CD4-positive, alpha-beta memory T cell (primary cell): ENCODE data around the gene RPS18. TPM values are rescaled to one million over a fixed set of nuclear protein-coding genes. Genes with fewer than 3 reads are reported as not detected.
"Not testable (repeated sequence)": the region's sequence is repeated elsewhere in the genome, so short reads cannot be mapped to it uniquely, and the experiment has no call there.

Experiments used
- CTCF ChIA-PET: fragments of 350-600 bp; sonication (Branson Sonifier 250); formaldehyde crosslinking; loops from one replicate; lab custom pipeline; 2021; ENCODE audit warnings: inconsistent platforms; ENCODE audit not compliant: partially characterized antibody; lab: Charles Lee
- POLR2A ChIA-PET: fragments of 350-600 bp; sonication (Branson Sonifier 250); formaldehyde crosslinking; loops from one replicate; lab custom pipeline; 2021; ENCODE audit not compliant: partially characterized antibody; lab: Charles Lee
- DNase-seq, 5 donors: peaks; one replicate each; pipeline versions ENCODE4 v3.0.0 to v3.0.0-alpha.2; 2020 to 2022; ENCODE audit warnings: mixed read lengths in 1 of 5
- H3K27ac ChIP-seq: one replicate; pipeline ENCODE4 v1.7.0; 2013; ENCODE audit warnings: low read depth, low read length
- H3K27me3 ChIP-seq: 2 replicates; pipeline ENCODE4 v1.7.0; 2013; ENCODE audit warnings: mild to moderate bottlenecking, low read length, moderate library complexity; ENCODE audit not compliant: insufficient read depth
- H3K36me3 ChIP-seq: 2 replicates; pipeline ENCODE4 v1.7.0; 2013; ENCODE audit warnings: mild to moderate bottlenecking, low read length, moderate library complexity; ENCODE audit not compliant: insufficient read depth
- H3K4me1 ChIP-seq: 2 replicates; pipeline ENCODE4 v1.7.0; 2013; ENCODE audit warnings: mild to moderate bottlenecking, low read length, moderate library complexity; ENCODE audit not compliant: insufficient read depth
- H3K4me3 ChIP-seq, 2 donors: one replicate each; pipeline ENCODE4 v1.7.0; 2013; ENCODE audit warnings: low read length in 2 of 2, mild to moderate bottlenecking in 1 of 2
- H3K9me3 ChIP-seq, 2 donors: one replicate each; pipeline ENCODE4 v1.7.0; 2013; ENCODE audit warnings: low read length in 2 of 2, control low read depth in 1 of 2; ENCODE audit not compliant: control insufficient read depth in 1 of 2
- H3K27ac Mint-ChIP-seq, 7 donors: one replicate each; pipeline ENCODE4 v1.8.0; 2020 to 2021; ENCODE audit warnings: mixed read lengths in 7 of 7, mild to moderate bottlenecking in 6 of 7, inconsistent platforms in 3 of 7, moderate library complexity in 3 of 7
- H3K27me3 Mint-ChIP-seq, 2 donors: one replicate each; pipeline ENCODE4 v1.8.0; 2020 to 2021; ENCODE audit warnings: mixed read lengths in 2 of 2
- H3K36me3 Mint-ChIP-seq, 2 donors: one replicate each; pipeline ENCODE4 v1.8.0; 2020 to 2021; ENCODE audit warnings: mixed read lengths in 2 of 2, inconsistent platforms in 1 of 2, mild to moderate bottlenecking in 1 of 2
- H3K4me1 Mint-ChIP-seq, 4 donors: one replicate each; pipeline ENCODE4 v1.8.0; 2020 to 2021; ENCODE audit warnings: mixed read lengths in 4 of 4, mild to moderate bottlenecking in 1 of 4
- H3K4me3 Mint-ChIP-seq, 8 donors: one replicate each; pipeline ENCODE4 v1.8.0; 2020 to 2021; ENCODE audit warnings: mixed read lengths in 8 of 8, mild to moderate bottlenecking in 7 of 8, moderate library complexity in 6 of 8, inconsistent platforms in 3 of 8
- H3K9me3 Mint-ChIP-seq, 8 donors: one replicate each; pipeline ENCODE4 v1.8.0; 2020 to 2021; ENCODE audit warnings: mixed read lengths in 8 of 8, mild to moderate bottlenecking in 5 of 8, inconsistent platforms in 3 of 8, moderate library complexity in 1 of 8
- intact Hi-C: fragments of 100-400 bp; cut with micrococcal nuclease; formaldehyde crosslinking; loops from one replicate; pipeline ENCODE4 v1.15.1; 2023
- polyA plus RNA-seq, 2 donors: library from polyadenylated mRNA; unstranded; fragments of 300-500 nt; fragmentation: Illumina TruSeq; gene quantifications; one replicate each; pipeline ENCODE4 v1.2.3, GENCODE V29; 2021
- total RNA-seq, 2 experiments: library from RNA; stranded (reverse); gene quantifications; one replicate each; pipeline ENCODE4 v1.2.3, GENCODE V29; 2021

The RPS18 gene
- total and polyA plus RNA-seq, 4 experiments from 2014 or later: 3,264 to 8,968 (median 6,136) TPM

DNA sequence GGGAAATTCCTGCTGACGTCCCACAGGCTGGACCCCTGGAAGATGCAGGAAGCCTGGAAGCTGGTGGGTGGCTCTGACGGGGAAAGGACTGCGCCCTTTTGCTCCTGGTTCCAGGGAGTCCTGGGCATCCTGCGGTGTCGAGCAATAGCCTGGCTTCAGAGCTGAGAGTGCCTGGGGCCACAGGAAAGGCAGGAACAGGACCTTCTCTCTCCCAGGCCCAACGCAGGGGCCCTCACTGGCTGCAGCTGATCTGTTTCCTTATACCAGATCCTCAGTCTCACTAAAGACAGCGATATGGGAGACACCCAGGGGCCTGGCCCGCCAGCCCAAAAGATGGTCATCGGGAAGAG lies 6.5 kb downstream of the RPS18 start:
- peak overlapping the region in 6 of 7 donors; percentile 61 to 97 (median 84) for H3K27ac Mint-ChIP-seq
- ChIA-PET POLR2A (interaction anchor here (0.5 to 8.8 kb wide), 16 partner anchors 9 to 383 kb away, joined by 3 to 220 read pairs (median 16); partner anchors contain the start of genes CUTA, PFDN6, RGL2 and TAPBP), CTCF (interaction anchor here (2.1 to 4.2 kb wide), 3 partner anchors 10 to 67 kb away, joined by 9 to 32 read pairs (median 12); partner anchors contain the start of genes PFDN6, WDR46 and ZBTB22)
- H3K9me3 Mint-ChIP-seq: peaks cover 0 to 3% (median 0%) of the 10 kb centered on the region in 8 donors
- H3K4me1 Mint-ChIP-seq: peaks cover 25 to 74% (median 47%) of the 10 kb centered on the region in 4 donors
- Histone ChIP-seq H3K4me3 (peak overlapping the region in 1 of 2 donors; percentile 79), H3K4me1 (peaks cover 58% of the 10 kb centered on the region), H3K27ac (peak overlapping the region; percentile 82), H3K36me3 (peaks cover 47% of the 10 kb centered on the region), H3K9me3 (no peaks in the 10 kb centered on the region), H3K27me3 (no peaks in the 10 kb centered on the region)
- peak overlapping the region; percentile 43 to 93 (median 91) for H3K4me3 Mint-ChIP-seq
- intact Hi-C loops: loop anchor here (10.0 kb wide), 2 partner anchors 296 to 1304 kb away; partner anchors contain the start of gene DXO
- DNase-seq: no peak
- peaks cover 21 to 68% of the 10 kb centered on the region in 2 donors for H3K36me3 Mint-ChIP-seq
- H3K27me3 Mint-ChIP-seq: no peaks in the 10 kb centered on the region

GRCh38 chr6:33278810-33279209 lies 6.9 kb downstream of the RPS18 start:
- Histone ChIP-seq H3K4me1 (peaks cover 54% of the 10 kb centered on the region), H3K27me3 (no peaks in the 10 kb centered on the region), H3K4me3 (no peak overlapping the region), H3K27ac (no peak overlapping the region), H3K36me3 (peaks cover 45% of the 10 kb centered on the region), H3K9me3 (no peaks in the 10 kb centered on the region)
- POLR2A ChIA-PET: interaction anchor here (0.5 to 8.8 kb wide), 12 partner anchors 10 to 1695 kb away, joined by 3 to 220 read pairs (median 28); partner anchors contain the start of genes CUTA, PFDN6, RGL2 and TAPBP
- H3K9me3 Mint-ChIP-seq: peaks cover 0 to 3% (median 0%) of the 10 kb centered on the region in 8 donors
- DNase-seq: no peak
- peak overlapping the region in 7 of 8 donors; percentile 28 to 93 (median 89) for H3K4me3 Mint-ChIP-seq
- peaks cover 22 to 70% (median 44%) of the 10 kb centered on the region in 4 donors for H3K4me1 Mint-ChIP-seq
- CTCF ChIA-PET: interaction anchor here (2.1 to 4.2 kb wide), 2 partner anchors 39 to 66 kb away, joined by 9 to 32 read pairs; partner anchors contain the start of gene ZBTB22
- H3K27me3 Mint-ChIP-seq: no peaks in the 10 kb centered on the region
- intact Hi-C loops: loop anchor here (10.0 kb wide), 2 partner anchors 296 to 1304 kb away; partner anchors contain the start of gene DXO
- H3K36me3 Mint-ChIP-seq: peaks cover 21 to 64% of the 10 kb centered on the region in 2 donors
- H3K27ac Mint-ChIP-seq: peak overlapping the region in 6 of 7 donors; percentile 6 to 97 (median 74)

- ChIA-PET POLR2A (interaction anchor here (0.6 to 8.8 kb wide), 8 partner anchors 8 to 1696 kb away, joined by 3 to 220 read pairs (median 49); partner anchors contain the start of genes PFDN6, RGL2, RPS18 and VPS52), CTCF (interaction anchor here (4.2 kb wide), 1 partner anchor 66 kb away, joined by 32 read pairs; no protein-coding TSS in a partner anchor)
- no peak overlapping the region for H3K4me3 ChIP-seq
- H3K27ac Mint-ChIP-seq: peak overlapping the region in 4 of 7 donors; percentile 15 to 97 (median 32)
- H3K9me3 ChIP-seq: no peaks in the 10 kb centered on the region
- H3K27me3 ChIP-seq: no peaks in the 10 kb centered on the region
- no peaks in the 10 kb centered on the region for H3K27me3 Mint-ChIP-seq
- H3K4me1 ChIP-seq: peaks cover 49% of the 10 kb centered on the region
- no peak overlapping the region for H3K27ac ChIP-seq
- no peak for DNase-seq
- H3K4me1 Mint-ChIP-seq: peaks cover 20 to 65% (median 40%) of the 10 kb centered on the region in 4 donors
- peaks cover 42% of the 10 kb centered on the region for H3K36me3 ChIP-seq
- intact Hi-C loops: loop anchor here (10.0 kb wide), 2 partner anchors 296 to 1304 kb away; partner anchors contain the start of gene DXO
- peaks cover 0 to under 1% (median 0%) of the 10 kb centered on the region in 8 donors for H3K9me3 Mint-ChIP-seq
- peaks cover 21 to 64% of the 10 kb centered on the region in 2 donors for H3K36me3 Mint-ChIP-seq
- H3K4me3 Mint-ChIP-seq: peak overlapping the region in 5 of 8 donors; percentile 28 to 91 (median 50)
These were observed 7.4 kb downstream of the RPS18 start for GRCh38 chr6:33279257-33279695.

DNA sequence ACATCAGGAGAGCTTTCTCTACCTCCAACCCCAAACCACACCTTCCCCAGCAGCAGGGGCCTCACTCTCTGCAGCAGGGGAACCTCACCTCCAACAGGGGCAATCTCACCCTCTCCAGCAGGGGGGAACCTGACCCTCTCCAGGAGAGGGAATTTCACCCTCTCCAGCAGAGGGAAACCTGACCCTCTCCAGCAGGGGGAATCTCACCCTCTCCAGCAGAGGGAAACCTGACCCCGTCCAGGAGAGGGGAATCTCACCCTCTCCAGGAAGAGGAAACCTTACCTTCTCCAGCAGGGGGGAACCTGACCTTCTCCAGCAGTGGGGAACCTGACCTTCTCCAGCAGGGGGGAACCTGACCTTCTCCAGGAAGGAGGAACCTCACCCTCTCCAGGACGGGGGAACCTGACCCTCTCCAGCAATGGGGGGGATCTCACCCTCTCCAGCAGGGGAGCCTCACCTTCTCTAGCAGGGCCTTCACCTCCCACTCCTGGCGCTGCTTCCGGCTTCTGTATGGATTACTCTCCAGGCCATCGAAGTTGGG lies 8.2 kb downstream of the RPS18 start:
- no peak overlapping the region for H3K27ac ChIP-seq
- Mint-ChIP-seq H3K27me3 (no peaks in the 10 kb centered on the region), H3K9me3 (no peaks in the 10 kb centered on the region), H3K4me3 (peak overlapping the region in 2 of 8 donors; percentile 31 to 50), H3K27ac (peak overlapping the region in 4 of 7 donors; percentile 29 to 78 (median 52)), H3K36me3 (peaks cover 16 to 63% of the 10 kb centered on the region in 2 donors), H3K4me1 (peaks cover 12 to 58% (median 33%) of the 10 kb centered on the region in 4 donors)
- H3K4me3 ChIP-seq: no peak overlapping the region
- H3K9me3 ChIP-seq: no peaks in the 10 kb centered on the region
- POLR2A ChIA-PET: interaction anchor here (0.9 to 8.8 kb wide), 5 partner anchors 8 to 65 kb away, joined by 3 to 220 read pairs (median 13); partner anchors contain the start of genes PFDN6, RGL2, RPS18 and VPS52
- H3K27me3 ChIP-seq: no peaks in the 10 kb centered on the region
- peaks cover 35% of the 10 kb centered on the region for H3K36me3 ChIP-seq
- H3K4me1 ChIP-seq: peaks cover 41% of the 10 kb centered on the region
- no peak for DNase-seq
- intact Hi-C loops: loop anchor here (10.0 kb wide), 2 partner anchors 295 to 1305 kb away; partner anchors contain the start of gene DXO
- CTCF ChIA-PET: no interaction called here

- DNase-seq: no peak
- peaks cover 36% of the 10 kb centered on the region for H3K4me1 ChIP-seq
These were observed 8.7 kb downstream of the RPS18 start for GRCh38 chr6:33280539-33280938.

GRCh38 chr6:33285214-33285613 lies 13.3 kb downstream of the RPS18 start:
- POLR2A ChIA-PET: interaction anchor here (1.1 to 1.4 kb wide), 3 partner anchors 8 to 32 kb away, joined by 3 to 5 read pairs (median 3); partner anchors contain the start of genes B3GALT4, RPS18, VPS52 and ZBTB22
- Mint-ChIP-seq H3K4me1 (peaks cover 18 to 50% (median 30%) of the 10 kb centered on the region in 4 donors), H3K36me3 (peaks cover 20 to 52% of the 10 kb centered on the region in 2 donors), H3K4me3 (peak overlapping the region in 1 of 8 donors; percentile 26)
- H3K4me3 ChIP-seq, DNase-seq, H3K9me3 Mint-ChIP-seq, H3K9me3 ChIP-seq, H3K27me3 ChIP-seq, H3K27ac ChIP-seq, H3K27me3 Mint-ChIP-seq, H3K27ac Mint-ChIP-seq, intact Hi-C loops: not testable (repeated sequence)
- Histone ChIP-seq H3K4me1 (peaks cover 21% of the 10 kb centered on the region), H3K36me3 (peaks cover 21% of the 10 kb centered on the region)
- CTCF ChIA-PET: interaction anchor here (1.0 kb wide), 1 partner anchor 16 kb away, joined by 3 read pairs; no protein-coding TSS in a partner anchor

More at GRCh38 chr6:33280539-33280938, 8.7 kb downstream of the RPS18 start:
- H3K4me3 ChIP-seq: no peak overlapping the region
- POLR2A ChIA-PET: interaction anchor here (0.9 to 8.8 kb wide), 5 partner anchors 9 to 64 kb away, joined by 4 to 220 read pairs (median 13); partner anchors contain the start of genes PFDN6, RGL2, RPS18 and VPS52
- Mint-ChIP-seq H3K4me1 (peaks cover 12 to 53% (median 28%) of the 10 kb centered on the region in 4 donors), H3K27ac (peak overlapping the region in 4 of 7 donors; percentile 6 to 65 (median 49)), H3K9me3 (no peaks in the 10 kb centered on the region), H3K4me3 (no peak overlapping the region), H3K27me3 (no peaks in the 10 kb centered on the region), H3K36me3 (peaks cover 16 to 58% of the 10 kb centered on the region in 2 donors)
- CTCF ChIA-PET: interaction anchor here (0.7 to 1.0 kb wide), 3 partner anchors 9 to 65 kb away, joined by 3 read pairs; partner anchors contain the start of genes PFDN6 and WDR46
- no peaks in the 10 kb centered on the region for H3K9me3 ChIP-seq
- H3K36me3 ChIP-seq: peaks cover 30% of the 10 kb centered on the region
- no peak overlapping the region for H3K27ac ChIP-seq
- H3K27me3 ChIP-seq: no peaks in the 10 kb centered on the region
- intact Hi-C loops: no loop called here
